ENCODE data around the gene COQ4. TPM values are rescaled to one million over a fixed set of nuclear protein-coding genes. Genes with fewer than 3 reads are reported as not detected.

The COQ4 gene
- total RNA-seq, 1 donor: 22.0 TPM

GRCh38 chr9:128304971-128305288 lies 17.7 kb upstream of the COQ4 start:
- TF ChIP-seq CTCF (IDR thresholded peaks at IDR 0.05; ENCODE audit: insufficient read depth, low read depth, low read length): no peak
- DNase-seq (ENCODE audit: low read depth): no peak
- H3K4me3 ChIP-seq (ENCODE audit: low read depth, low read length): no peak overlapping the region

GRCh38 chr9:128309551-128309950 lies 13.1 kb upstream of the COQ4 start:
- no peak overlapping the region for H3K4me3 ChIP-seq (ENCODE audit: low read depth, low read length)
- no peak for DNase-seq (ENCODE audit: low read depth)
- TF ChIP-seq CTCF (IDR thresholded peaks at IDR 0.05; ENCODE audit: insufficient read depth, low read depth, low read length): no peak

- no peak for TF ChIP-seq CTCF (IDR thresholded peaks at IDR 0.05; ENCODE audit: insufficient read depth, low read depth, low read length)
Measured at GRCh38 chr9:128310461-128310860, 12.2 kb upstream of the COQ4 start.

GRCh38 chr9:128314697-128315096 lies 7.9 kb upstream of the COQ4 start:
- TF ChIP-seq CTCF (IDR thresholded peaks at IDR 0.05; ENCODE audit: insufficient read depth, low read depth, low read length): no peak
- no peak for DNase-seq (ENCODE audit: low read depth)
- H3K4me3 ChIP-seq (ENCODE audit: low read depth, low read length): no peak overlapping the region

More at GRCh38 chr9:128310461-128310860, 12.2 kb upstream of the COQ4 start:
- no peak overlapping the region for H3K4me3 ChIP-seq (ENCODE audit: low read depth, low read length)
- no peak for DNase-seq (ENCODE audit: low read depth)

GRCh38 chr9:128316421-128316820 lies 6.2 kb upstream of the COQ4 start:
- TF ChIP-seq CTCF (IDR thresholded peaks at IDR 0.05; ENCODE audit: insufficient read depth, low read depth, low read length): no peak
- no peak for DNase-seq (ENCODE audit: low read depth)
- H3K4me3 ChIP-seq (ENCODE audit: low read depth, low read length): no peak overlapping the region

- no peak for DNase-seq (ENCODE audit: low read depth)
- no peak for TF ChIP-seq CTCF (IDR thresholded peaks at IDR 0.05; ENCODE audit: insufficient read depth, low read depth, low read length)
- no peak overlapping the region for H3K4me3 ChIP-seq (ENCODE audit: low read depth, low read length)
Measured at GRCh38 chr9:128317629-128318028, 5.0 kb upstream of the COQ4 start.

GRCh38 chr9:128321343-128321742 lies 1.3 kb upstream of the COQ4 start:
- DNase-seq (ENCODE audit: low read depth): no peak
- no peak for TF ChIP-seq CTCF (IDR thresholded peaks at IDR 0.05; ENCODE audit: insufficient read depth, low read depth, low read length)
- peak overlapping the region; percentile 97 for H3K4me3 ChIP-seq (ENCODE audit: low read depth, low read length)

All from fibroblast of villous mesenchyme (primary cell).